Mammary epithelial cell (primary cell): ENCODE results near the gene RALGAPA2.

Source experiments
- CTCF ChIP-seq, 2 donors: IDR thresholded peaks in 1 of 2; conservative IDR thresholded peaks in 1 of 2; 2 replicates each; pipeline ENCODE4 v1.5.1; 2011 to 2012; ENCODE audit warnings: inconsistent platforms in 2 of 2, low read length in 2 of 2, mild to moderate bottlenecking in 2 of 2, control low read depth in 1 of 2, low read depth in 1 of 2; ENCODE audit not compliant: insufficient read depth in 1 of 2; ENCODE audit errors: extremely low read depth in 1 of 2
- EZH2 ChIP-seq: IDR thresholded peaks from 2 replicates; pipeline ENCODE4 v1.6.1; 2012; ENCODE audit warnings: low read length, inconsistent platforms, borderline replicate concordance

GRCh38 chr20:20362774-20363433 lies 349.5 kb downstream of the RALGAPA2 start:
- TF ChIP-seq CTCF (conservative IDR thresholded peaks at IDR 0.05 in 1 of 2, IDR thresholded peaks at IDR 0.05 in 1 of 2; ENCODE audit: extremely low read depth in 1 of 2, insufficient read depth in 1 of 2, low read depth in 1 of 2, low read length in 2 of 2) (no peak), EZH2 (no peak)
